Ectodermal cell (in vitro differentiated cells): ENCODE measurements around the gene ARHGAP24.

ENCODE experiments used
- H3K27ac ChIP-seq: 2 replicates; pipeline ENCODE4 v1.7.0; 2013; ENCODE audit warnings: mild to moderate bottlenecking, low read depth, low read length; ENCODE audit not compliant: insufficient read depth, poor library complexity, severe bottlenecking
- H3K27me3 ChIP-seq: 2 replicates; pipeline ENCODE4 v1.7.0; 2013; ENCODE audit warnings: mild to moderate bottlenecking, low read length; ENCODE audit not compliant: insufficient read depth, control insufficient read depth, poor library complexity, severe bottlenecking
- H3K36me3 ChIP-seq: one replicate; pipeline ENCODE4 v1.7.0; 2013; ENCODE audit warnings: low read length; ENCODE audit not compliant: control insufficient read depth, insufficient read depth
- H3K4me1 ChIP-seq: one replicate; pipeline ENCODE4 v1.7.0; 2013; ENCODE audit warnings: low read length; ENCODE audit not compliant: control insufficient read depth, insufficient read depth
- H3K4me3 ChIP-seq: 2 replicates; pipeline ENCODE4 v1.7.0; 2013; ENCODE audit warnings: low read depth, low read length, control low read depth; ENCODE audit not compliant: insufficient read depth
- H3K9me3 ChIP-seq: 2 replicates; pipeline ENCODE4 v1.7.0; 2013; ENCODE audit warnings: mild to moderate bottlenecking, low read length, moderate library complexity; ENCODE audit not compliant: control insufficient read depth
- WGBS, 2 experiments: methylation state at CpG; one replicate each; pipeline ENCODE4 v1.1.7; 2013; ENCODE audit warnings: missing lambda C conversion rate in 2 of 2; 5-methylcytosine and 5-hydroxymethylcytosine counted together

ARHGAP24 gene

GRCh38 chr4:85970535-85970934 is 495.6 kb downstream of the ARHGAP24 start:
- H3K4me3 ChIP-seq = no peak overlapping the region
- H3K4me1 ChIP-seq = no peaks in the 10 kb centered on the region
- 78% methylated on average over 2 of the region's 2 CpGs for WGBS, 2 experiments
- H3K27ac ChIP-seq = no peak overlapping the region
- H3K36me3 ChIP-seq = no peaks in the 10 kb centered on the region
- no peaks in the 10 kb centered on the region for H3K27me3 ChIP-seq
- H3K9me3 ChIP-seq = no peaks in the 10 kb centered on the region

DNA sequence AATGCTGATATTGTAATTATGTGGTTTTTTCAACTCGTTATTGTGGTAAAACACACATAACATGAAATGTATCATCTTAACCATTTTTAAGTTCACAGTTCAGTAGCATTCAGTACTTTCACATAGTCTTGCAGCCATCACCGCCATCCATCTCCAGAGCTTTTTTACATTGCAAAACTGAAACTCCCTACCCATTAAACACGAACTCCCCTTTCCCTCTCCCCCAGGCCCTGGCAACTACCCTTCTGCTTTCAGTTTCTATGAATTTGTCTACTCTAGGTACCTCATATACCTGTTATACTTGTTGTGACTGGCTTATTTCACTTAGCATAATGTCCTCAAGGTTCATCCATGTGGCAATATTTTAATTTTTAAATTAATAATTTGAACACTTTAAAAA is 504.3 kb downstream of the ARHGAP24 start:
- no peaks in the 10 kb centered on the region for H3K36me3 ChIP-seq
- H3K27me3 ChIP-seq = no peaks in the 10 kb centered on the region
- H3K4me1 ChIP-seq = no peaks in the 10 kb centered on the region
- no peak overlapping the region for H3K4me3 ChIP-seq
- H3K9me3 ChIP-seq = no peaks in the 10 kb centered on the region
- no peak overlapping the region for H3K27ac ChIP-seq
- 78 to 87% methylated on average over 3 of the region's 3 CpGs for WGBS, 2 experiments

- H3K27me3 ChIP-seq = no peaks in the 10 kb centered on the region
- no peak overlapping the region for H3K27ac ChIP-seq
- H3K36me3 ChIP-seq = no peaks in the 10 kb centered on the region
- H3K4me1 ChIP-seq = no peaks in the 10 kb centered on the region
- H3K4me3 ChIP-seq = no peak overlapping the region
- 90 to 92% methylated on average over 1 of the region's 1 CpG for WGBS, 2 experiments
- H3K9me3 ChIP-seq = no peaks in the 10 kb centered on the region
Observed at GRCh38 chr4:85986266-85986665, 511.3 kb downstream of the ARHGAP24 start.

DNA sequence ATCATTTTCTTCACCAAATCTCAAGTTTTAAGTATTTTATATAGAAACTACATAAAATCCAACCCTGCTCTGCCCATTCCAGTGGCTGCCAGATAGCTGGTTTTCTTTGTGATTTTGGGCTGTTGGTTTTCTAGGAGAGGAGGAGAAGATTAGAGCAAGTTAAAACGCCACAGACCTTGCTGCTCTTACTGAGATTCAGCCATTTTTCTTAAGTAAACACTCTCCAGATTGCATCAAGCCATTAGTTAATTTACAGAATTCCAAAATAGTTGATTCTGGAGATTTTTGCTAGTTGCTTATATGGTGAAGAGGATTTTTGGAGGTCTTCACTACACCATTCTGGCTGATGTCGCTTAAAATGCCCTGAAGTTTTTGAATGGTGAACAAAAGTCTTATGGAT is 518.7 kb downstream of the ARHGAP24 start:
- H3K27me3 ChIP-seq = no peaks in the 10 kb centered on the region
- no peaks in the 10 kb centered on the region for H3K36me3 ChIP-seq
- no peaks in the 10 kb centered on the region for H3K9me3 ChIP-seq
- no peak overlapping the region for H3K27ac ChIP-seq
- H3K4me1 ChIP-seq = no peaks in the 10 kb centered on the region
- no peak overlapping the region for H3K4me3 ChIP-seq
- 93 to 100% methylated on average over 1 to 2 of the region's 2 CpGs for WGBS, 2 experiments

GRCh38 chr4:85994576-85994975 is 519.6 kb downstream of the ARHGAP24 start:
- H3K27ac ChIP-seq = no peak overlapping the region
- H3K36me3 ChIP-seq = no peaks in the 10 kb centered on the region
- H3K27me3 ChIP-seq = no peaks in the 10 kb centered on the region
- H3K4me1 ChIP-seq = no peaks in the 10 kb centered on the region
- no peaks in the 10 kb centered on the region for H3K9me3 ChIP-seq
- H3K4me3 ChIP-seq = no peak overlapping the region

DNA sequence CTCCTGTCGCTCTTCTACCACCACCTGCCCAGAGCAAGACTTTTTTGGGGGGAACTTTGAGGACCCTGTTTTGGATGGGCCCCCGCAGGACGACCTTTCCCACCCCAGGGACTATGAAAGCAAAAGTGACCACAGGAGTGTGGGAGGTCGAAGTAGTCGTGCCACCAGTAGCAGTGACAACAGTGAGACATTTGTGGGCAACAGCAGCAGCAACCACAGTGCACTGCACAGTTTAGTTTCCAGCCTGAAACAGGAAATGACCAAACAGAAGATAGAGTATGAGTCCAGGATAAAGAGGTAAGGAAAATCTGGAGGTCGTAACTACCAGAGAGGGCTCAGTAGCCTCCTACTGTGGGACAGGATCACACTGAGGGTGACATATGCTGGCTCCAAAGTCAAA is 520.4 kb downstream of the ARHGAP24 start:
- Histone ChIP-seq H3K4me3 (no peak overlapping the region), H3K9me3 (no peaks in the 10 kb centered on the region), H3K36me3 (no peaks in the 10 kb centered on the region), H3K27ac (no peak overlapping the region), H3K4me1 (no peaks in the 10 kb centered on the region), H3K27me3 (no peaks in the 10 kb centered on the region)
- WGBS, 2 experiments = 93 to 99% methylated on average over 6 of the region's 6 CpGs

GRCh38 chr4:86001591-86001990 is 526.6 kb downstream of the ARHGAP24 start:
- Histone ChIP-seq H3K27ac (no peak overlapping the region), H3K4me1 (no peaks in the 10 kb centered on the region), H3K4me3 (no peak overlapping the region), H3K9me3 (no peaks in the 10 kb centered on the region), H3K27me3 (no peaks in the 10 kb centered on the region), H3K36me3 (no peaks in the 10 kb centered on the region)
- WGBS, 2 experiments = 81 to 94% methylated on average over 1 to 2 of the region's 2 CpGs

GRCh38 chr4:86004030-86004429 is 529.1 kb downstream of the ARHGAP24 start:
- WGBS, 2 experiments = 90 to 92% methylated on average over 2 of the region's 2 CpGs
- no peaks in the 10 kb centered on the region for H3K36me3 ChIP-seq
- H3K4me1 ChIP-seq = no peaks in the 10 kb centered on the region
- H3K27ac ChIP-seq = no peak overlapping the region
- H3K4me3 ChIP-seq = no peak overlapping the region
- H3K9me3 ChIP-seq = no peaks in the 10 kb centered on the region
- H3K27me3 ChIP-seq = no peaks in the 10 kb centered on the region

DNA sequence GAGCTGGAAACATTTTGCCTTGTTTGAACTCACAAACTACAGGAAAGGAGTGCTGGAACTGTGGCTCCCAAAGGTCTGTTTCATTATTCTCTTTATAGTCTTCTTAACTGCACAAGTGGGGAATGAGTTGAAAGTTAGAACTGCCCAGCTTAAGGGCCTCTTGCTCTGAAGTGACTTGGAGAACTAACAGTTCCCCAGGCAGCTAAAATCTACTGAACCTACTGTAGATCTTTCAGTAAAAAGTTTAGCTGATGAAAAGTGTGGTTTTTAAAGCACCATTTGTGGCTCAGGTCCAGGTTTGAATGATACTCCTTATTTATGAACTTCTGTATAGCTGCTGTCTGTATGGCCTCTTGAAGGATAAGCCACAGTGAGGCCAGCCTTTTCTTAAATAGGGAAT is 531.1 kb downstream of the ARHGAP24 start:
- Histone ChIP-seq H3K9me3 (no peaks in the 10 kb centered on the region), H3K27me3 (no peaks in the 10 kb centered on the region), H3K36me3 (no peaks in the 10 kb centered on the region), H3K4me1 (no peaks in the 10 kb centered on the region), H3K4me3 (no peak overlapping the region), H3K27ac (no peak overlapping the region)

DNA sequence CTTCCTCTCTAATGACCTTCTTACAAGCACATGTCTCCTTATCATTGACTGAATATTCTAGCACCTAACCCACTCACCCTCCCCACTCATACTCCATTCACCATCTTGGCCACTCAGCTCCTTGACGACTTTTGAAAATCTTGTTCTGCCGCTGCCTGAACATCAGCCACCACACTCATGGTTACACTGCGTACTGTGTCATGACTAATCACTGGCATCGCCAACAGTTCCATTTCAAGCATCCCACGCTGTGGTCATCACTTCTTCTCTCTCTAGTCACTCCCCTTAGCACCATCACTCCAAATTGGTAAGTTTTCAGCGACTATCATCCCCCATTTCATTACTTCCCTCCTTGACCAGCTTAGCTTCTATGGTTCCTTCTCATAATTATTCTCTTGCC is 532.1 kb downstream of the ARHGAP24 start:
- Histone ChIP-seq H3K4me3 (no peak overlapping the region), H3K4me1 (no peaks in the 10 kb centered on the region), H3K36me3 (no peaks in the 10 kb centered on the region), H3K9me3 (no peaks in the 10 kb centered on the region), H3K27ac (no peak overlapping the region), H3K27me3 (no peaks in the 10 kb centered on the region)
- WGBS, 2 experiments = 94 to 95% methylated on average over 6 of the region's 6 CpGs

GRCh38 chr4:86011117-86011516 is 536.2 kb downstream of the ARHGAP24 start:
- Histone ChIP-seq H3K4me3 (no peak overlapping the region), H3K27me3 (no peaks in the 10 kb centered on the region), H3K4me1 (no peaks in the 10 kb centered on the region), H3K9me3 (no peaks in the 10 kb centered on the region), H3K27ac (no peak overlapping the region), H3K36me3 (no peaks in the 10 kb centered on the region)
- WGBS, 2 experiments = 97 to 100% methylated on average over 1 of the region's 1 CpG
